IPS-18c (cell line): ENCODE measurements around the gene FUBP3.
"Not testable (repeated sequence)": the region's sequence is repeated elsewhere in the genome, so short reads cannot be mapped to it uniquely, and the experiment has no call there.

Experiments used
- H3K4me3 ChIP-seq: 2 replicates; pipeline ENCODE4 v1.7.0; 2013; ENCODE audit warnings: low read depth, mild to moderate bottlenecking, low read length, moderate library complexity; ENCODE audit not compliant: insufficient read depth
- H3K9me3 ChIP-seq: one replicate; pipeline ENCODE4 v1.6.1; 2013; ENCODE audit warnings: mild to moderate bottlenecking, low read length, moderate library complexity; ENCODE audit not compliant: control insufficient read depth, insufficient read depth

Gene FUBP3

DNA sequence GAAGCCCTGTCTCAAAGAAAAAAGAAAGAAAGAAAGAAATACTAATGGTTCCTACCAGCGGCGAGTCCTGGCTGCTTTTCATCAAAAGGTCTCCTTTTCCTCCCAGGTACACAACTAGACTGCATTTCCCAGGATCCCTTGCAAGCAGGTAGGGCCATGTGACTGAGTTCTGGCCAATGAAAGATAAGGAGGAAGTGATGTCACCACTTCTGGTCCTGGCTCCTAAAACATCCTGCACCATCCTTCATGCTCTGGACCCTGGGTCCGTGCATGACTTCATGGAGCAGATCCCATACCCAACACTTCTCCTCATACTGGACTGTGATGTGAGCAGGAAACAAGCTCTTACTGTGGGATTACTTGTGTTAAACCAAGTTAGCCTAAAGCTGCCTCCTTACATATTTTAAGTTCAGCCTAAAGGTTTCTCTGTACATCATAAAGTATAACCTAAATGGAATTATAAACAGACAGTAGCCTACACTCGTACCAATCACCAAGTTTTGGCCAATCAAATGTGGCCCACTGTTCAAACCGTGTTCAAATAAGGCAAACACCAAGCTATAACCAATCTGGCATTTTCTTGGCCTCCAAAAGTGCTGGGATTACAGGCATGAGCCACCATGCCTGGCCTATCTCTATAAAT, 30.2 kb upstream of the FUBP3 start:
- H3K4me3 ChIP-seq: no peak overlapping the region
- no peaks in the 10 kb centered on the region for H3K9me3 ChIP-seq

DNA sequence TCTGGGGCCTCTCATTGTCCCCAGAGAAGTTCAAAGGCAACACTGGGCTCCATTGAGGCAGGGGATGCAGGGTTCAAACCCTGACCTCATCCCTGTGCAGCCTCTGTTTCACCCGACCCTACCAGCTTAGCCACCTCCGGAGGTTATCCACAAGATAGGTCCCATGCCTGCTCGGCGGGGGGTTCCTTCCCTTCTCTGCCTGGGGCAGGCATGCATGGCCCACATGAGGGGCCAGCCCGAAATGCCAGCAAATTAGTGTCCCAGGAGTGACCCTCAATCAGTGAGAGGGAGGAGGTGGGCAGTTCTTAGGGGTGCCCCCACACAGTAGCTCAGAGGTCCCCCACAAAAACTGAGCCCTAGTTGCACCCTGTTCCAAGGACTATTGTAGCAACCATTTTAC, 24.8 kb upstream of the FUBP3 start:
- no peak overlapping the region for H3K4me3 ChIP-seq
- no peaks in the 10 kb centered on the region for H3K9me3 ChIP-seq

DNA sequence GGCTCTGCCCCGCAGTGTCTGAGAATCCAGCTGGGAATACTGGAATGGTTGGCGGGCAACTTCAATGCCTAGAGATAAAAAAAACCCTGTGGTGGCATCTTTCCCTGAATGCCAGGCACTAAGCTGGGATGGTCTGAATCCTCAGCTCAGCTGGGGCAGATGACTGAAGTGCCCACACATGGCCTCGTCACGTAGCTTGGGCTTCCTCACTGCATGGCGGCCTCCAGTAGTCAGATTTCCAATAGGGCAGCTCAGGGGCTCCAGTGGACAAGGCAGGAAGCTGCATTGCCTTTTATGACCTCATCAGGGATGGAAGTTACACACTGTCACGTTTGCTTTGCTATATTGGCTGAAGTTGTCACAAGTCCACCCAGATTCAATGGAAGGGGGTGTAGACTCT, 24.3 kb upstream of the FUBP3 start:
- H3K9me3 ChIP-seq: no peaks in the 10 kb centered on the region
- H3K4me3 ChIP-seq: no peak overlapping the region

DNA sequence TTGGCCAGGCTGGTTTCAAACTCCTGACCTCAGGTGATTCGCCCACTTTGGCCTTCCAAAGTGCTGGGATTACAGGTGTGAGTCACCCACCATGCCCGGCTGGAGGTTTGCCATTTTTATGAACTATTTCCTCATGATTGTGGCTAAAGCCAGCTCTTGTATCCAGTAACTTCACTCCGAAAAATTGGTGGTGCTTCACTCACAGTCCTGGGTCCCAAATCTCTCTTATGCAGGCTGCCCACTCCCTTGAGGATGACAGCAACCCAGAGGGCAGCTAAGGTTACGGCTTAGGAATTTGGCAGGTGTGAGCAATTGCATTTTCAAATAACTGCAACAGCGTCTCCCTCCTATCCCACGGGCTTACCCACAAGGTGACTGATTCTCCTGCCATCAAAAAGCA, 23.4 kb upstream of the FUBP3 start:
- no peaks in the 10 kb centered on the region for H3K9me3 ChIP-seq
- no peak overlapping the region for H3K4me3 ChIP-seq

DNA sequence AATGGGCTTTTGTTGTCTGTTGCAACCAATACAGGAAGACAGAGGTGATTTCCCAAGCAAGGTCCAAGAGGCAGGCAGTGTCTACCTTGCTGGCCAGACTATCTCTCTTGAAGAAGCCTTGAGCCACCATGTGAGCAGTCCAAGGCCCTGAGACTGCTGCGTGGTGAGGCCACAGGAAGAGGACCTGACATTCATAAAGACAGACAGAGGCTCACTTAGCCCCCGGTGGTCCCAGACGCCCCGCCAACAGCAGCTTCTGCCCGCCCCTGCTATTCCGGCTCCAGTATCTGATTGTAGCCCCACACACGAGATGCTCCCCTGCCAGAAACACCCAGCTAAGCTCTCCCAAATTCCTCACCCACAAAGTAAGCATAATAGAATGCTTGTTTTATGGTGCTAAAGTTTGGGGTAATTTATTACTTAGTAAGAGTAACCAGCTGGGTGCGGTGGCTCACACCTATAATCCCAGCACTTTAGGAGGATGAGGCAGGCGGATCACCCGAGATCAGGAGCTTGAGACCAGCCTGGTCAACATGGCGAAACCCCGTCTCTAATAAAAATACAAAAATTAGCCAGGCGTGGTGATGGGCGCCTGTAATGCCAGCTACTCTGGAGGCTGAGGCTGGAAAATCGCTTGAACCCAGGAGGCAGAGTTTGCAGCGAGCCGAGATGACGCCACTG, 22.8 kb upstream of the FUBP3 start:
- Histone ChIP-seq H3K9me3 (no peaks in the 10 kb centered on the region), H3K4me3 (no peak overlapping the region)

DNA sequence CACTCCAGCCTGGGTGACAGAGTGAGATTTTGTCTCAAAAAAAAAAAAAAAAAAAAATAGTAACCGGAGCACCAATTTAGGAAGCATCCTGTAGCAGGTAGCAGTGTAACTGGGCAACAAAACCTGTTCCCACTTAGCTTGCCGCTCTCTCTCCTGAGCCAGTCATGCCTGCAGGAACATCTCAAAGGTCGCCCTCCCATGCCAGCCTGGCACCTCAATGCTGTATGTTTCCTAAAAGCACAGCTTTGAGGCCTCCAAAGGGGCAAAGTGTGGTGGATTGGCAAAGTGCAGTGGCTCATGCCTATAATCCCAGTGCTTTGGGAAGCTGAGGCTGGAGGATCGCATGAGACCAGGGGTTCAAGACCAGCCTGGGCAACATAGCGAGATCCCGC, 22.3 kb upstream of the FUBP3 start:
- Histone ChIP-seq H3K4me3 (no peak overlapping the region), H3K9me3 (no peaks in the 10 kb centered on the region)

DNA sequence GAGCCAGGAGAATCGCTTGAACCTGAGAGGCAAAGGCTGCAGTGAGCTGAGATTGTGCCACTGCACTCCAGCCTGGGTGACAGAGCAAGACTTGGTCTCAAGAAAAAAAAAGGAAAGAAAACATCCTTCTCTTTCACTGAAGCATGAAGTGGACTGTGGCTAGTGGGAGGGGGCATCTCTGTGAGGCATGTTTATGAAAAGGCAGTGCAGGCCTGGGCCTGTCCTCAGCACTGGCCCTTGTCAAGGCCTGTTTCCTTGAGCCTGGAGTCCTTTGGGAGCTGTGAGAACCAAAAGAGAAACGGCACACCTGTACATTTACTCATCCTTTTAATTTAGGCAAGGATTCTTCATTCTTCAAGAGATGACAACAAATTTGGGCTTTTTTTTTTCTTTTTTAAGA, 18.3 kb upstream of the FUBP3 start:
- Histone ChIP-seq H3K4me3 (no peak overlapping the region), H3K9me3 (no peaks in the 10 kb centered on the region)

DNA sequence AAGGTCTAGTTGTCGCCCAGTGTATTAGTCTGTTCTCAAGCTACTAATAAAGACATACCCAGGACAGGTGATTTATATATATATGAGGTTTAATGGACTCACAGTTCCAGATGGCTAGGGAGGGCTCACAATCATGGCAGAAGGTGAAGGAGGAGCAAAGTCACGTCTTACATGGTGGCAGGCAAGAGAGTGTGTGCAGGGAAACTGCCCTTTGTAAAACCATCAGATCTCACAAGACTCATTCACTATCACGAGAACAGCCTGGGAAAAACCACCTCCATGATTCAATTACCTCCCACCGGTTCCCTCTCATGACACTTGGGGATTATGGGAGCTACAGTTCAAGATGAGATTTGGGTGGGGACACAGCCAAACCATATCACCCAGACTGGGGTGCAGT, 16.9 kb upstream of the FUBP3 start:
- not testable (repeated sequence) for H3K9me3 ChIP-seq, H3K4me3 ChIP-seq

DNA sequence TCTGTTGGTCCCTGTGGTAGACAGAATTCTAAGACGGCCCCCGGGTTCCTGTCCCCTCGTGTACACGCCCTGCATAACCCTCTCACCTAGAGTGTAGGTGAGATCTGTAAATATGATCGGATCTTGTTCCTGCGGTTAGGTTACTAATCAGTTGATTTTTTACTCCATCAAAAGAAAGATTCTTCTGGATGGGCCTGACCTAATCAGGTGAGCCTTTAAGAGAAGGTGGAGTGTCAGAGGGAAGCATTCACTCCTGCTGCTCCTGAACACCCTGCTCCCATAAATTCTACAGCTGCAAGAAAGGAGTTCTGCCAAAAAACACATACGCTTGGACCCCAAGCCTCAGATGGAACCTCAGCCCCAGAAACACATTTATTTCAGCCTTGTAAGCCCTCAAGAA, 15.6 kb upstream of the FUBP3 start:
- H3K4me3 ChIP-seq: no peak overlapping the region
- H3K9me3 ChIP-seq: no peaks in the 10 kb centered on the region

DNA sequence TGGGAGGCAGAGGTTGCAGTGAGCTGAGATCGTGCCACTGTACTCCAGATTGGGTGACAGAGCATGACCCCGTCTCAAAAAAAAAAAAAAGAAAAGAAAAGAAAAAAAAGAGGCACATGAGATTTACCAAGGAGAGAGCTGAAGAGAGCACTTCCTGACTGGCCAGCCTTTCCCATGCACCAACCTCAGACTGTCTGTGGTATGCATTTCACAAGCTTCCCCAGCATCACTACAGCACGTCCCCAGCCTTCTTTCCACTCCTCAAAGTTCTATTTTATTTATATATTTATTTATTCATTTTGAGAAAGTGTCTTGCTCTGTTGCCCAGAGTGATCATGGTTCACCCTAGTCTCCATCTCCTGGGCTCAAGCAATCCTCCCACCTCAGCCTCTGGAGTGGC, 13.6 kb upstream of the FUBP3 start:
- Histone ChIP-seq H3K4me3 (no peak overlapping the region), H3K9me3 (no peaks in the 10 kb centered on the region)

DNA sequence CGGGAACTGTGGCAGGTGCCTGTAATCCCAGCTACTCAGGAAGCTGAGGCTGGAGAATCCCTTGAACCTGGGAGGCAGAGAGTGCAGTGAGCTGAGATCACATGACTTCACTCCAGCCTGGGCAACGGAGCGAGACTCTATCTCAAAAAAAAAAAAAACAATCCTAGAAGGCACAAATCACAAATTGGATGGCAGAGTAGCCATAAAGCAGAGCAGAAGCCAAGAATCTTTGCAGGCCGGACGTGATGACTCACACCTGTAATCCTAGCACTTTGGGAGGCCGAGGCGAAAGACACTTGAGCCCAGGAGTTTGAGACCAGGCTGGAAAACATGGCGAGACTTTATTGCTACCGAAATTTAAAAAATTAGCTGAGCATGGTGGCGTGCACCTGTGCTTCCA, 9.2 kb upstream of the FUBP3 start:
- H3K9me3 ChIP-seq: peaks cover 2% of the 10 kb centered on the region

DNA sequence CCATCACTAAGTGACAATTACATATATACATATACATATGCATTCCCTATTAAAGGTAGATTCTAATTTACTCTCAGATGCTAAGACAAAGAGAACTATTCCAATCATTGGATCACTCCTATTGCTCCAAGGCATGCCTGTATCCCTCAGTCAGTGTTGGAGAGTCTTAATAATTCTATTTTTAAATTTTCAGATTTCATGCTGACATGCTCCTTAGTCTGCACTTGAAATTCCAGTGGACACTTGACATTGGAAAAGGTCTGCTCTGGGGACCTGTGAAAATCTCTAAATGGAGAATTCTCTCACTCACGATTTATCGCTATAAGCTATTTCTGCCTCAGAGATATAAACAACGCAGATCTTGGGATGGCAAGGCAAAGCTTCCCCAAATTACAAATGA, 3.9 kb upstream of the FUBP3 start:
- H3K4me3 ChIP-seq: no peak overlapping the region
- peaks cover 2% of the 10 kb centered on the region for H3K9me3 ChIP-seq

More for the DNA sequence above, 9.2 kb upstream of the FUBP3 start:
- no peak overlapping the region for H3K4me3 ChIP-seq

DNA sequence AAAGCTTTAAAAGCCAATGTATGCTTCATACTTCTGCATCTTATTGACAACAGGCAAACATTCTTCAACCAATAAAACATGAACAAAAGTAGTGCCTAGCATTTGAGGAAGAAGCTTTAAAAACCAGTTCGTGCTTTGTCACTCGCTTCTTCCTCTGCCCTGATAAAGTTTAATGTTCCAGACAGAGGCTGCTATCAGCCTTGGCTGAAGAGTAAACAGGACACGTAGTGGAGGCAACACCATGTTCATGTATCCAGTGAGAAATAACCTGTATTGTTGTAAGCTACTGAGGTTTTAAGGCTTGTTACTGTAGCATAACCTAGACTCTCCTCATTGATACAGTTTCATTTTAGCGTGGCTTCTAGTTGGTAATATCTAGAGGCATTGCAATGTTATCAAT, 3.2 kb upstream of the FUBP3 start:
- peaks cover 2% of the 10 kb centered on the region for H3K9me3 ChIP-seq
- H3K4me3 ChIP-seq: no peak overlapping the region

DNA sequence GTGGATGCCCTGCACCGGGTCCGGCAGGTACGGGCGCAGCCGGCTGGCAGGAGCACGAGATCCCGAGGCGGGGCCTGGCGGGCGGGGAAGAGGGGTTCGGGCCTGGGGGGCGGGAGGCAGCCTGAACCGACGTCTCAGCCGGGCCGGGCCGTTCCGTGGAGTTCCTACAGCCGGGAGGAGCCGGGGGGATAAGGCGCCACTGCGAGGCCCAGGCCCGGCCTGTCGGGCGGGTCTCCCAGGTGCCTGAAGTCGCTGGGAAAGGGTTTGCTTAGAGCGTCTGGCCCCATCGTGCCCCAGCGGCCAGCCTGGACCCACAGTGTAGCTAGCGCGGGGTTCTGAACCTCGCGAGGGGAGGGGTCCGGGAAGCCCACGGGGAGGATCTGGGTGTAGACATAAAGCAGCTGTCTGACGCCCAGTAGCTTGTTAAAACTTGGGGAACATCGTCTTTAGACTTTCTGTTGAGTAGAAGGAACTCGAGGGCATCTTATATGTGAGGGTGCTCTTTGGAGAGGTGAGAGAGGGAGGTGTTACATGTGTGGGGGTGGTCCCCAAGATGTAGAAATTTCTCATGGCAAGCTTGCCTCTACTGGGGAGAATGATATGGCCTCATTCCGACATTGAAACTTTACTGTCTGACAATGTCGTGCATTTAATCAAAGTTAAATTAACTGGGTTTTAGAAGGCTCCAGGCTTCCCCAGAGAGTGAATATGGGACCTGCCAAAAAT, 524 bp downstream of the FUBP3 start:
- Histone ChIP-seq H3K4me3 (peak overlapping the region; percentile 98), H3K9me3 (no peaks in the 10 kb centered on the region)

DNA sequence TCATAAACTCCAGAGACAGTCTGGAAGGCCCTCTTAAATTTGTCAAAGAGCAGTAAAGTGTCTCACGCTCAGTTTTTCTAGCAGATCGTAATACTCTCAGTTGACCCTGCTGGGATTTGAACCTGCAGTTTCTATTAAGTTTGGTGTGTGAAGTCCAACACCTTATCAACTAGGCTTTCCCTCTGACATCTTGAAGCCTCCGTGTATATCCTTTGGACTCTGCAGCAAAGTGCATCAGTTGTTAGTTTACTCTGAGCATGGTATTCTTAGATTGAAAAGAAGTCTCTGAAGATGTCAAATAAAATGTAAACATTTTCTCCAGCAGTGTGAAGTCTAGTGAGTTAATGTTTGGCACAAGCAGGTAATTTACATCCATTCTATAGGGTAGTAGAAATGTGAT, 2.4 kb downstream of the FUBP3 start:
- Histone ChIP-seq H3K9me3 (no peaks in the 10 kb centered on the region), H3K4me3 (no peak overlapping the region)

DNA sequence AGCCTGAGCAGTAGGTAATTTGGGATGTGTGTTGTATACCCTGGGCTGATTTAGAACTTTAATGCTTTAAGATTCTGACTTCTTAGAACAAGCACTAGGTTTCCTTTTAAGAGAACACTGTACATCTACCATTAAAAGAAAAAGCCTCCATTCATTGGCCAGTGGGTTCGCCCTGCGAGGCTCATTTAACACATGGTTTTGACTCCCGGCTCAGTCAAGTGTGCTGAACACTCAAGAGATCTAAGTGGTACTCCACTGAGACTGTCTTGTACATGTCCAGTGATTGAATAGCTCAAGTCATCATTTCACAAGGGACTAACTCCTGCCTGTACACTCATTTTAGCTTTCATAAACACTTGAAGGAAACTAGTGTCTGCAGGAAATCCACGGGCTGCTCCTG, 3.9 kb downstream of the FUBP3 start:
- H3K9me3 ChIP-seq: no peaks in the 10 kb centered on the region
- no peak overlapping the region for H3K4me3 ChIP-seq

DNA sequence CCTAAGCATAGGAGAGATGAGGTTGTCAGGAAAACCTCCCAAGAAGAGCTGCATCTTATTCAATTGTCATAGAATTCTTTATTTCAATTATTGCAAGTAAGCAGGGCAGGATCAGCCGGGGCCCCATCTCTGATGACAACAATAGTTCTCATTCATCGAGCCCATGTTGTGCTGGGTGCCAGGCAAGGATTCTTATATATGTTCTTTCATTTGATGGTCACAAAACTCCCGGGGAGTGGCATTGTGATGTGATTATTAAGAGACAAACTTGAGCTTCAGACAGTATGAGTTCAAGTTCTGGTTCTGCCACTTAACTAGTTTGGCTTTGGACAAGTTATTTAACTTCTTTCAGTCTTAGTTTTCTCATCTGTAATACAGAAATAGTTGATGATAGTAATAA, 8.5 kb downstream of the FUBP3 start:
- no peak overlapping the region for H3K4me3 ChIP-seq
- no peaks in the 10 kb centered on the region for H3K9me3 ChIP-seq

DNA sequence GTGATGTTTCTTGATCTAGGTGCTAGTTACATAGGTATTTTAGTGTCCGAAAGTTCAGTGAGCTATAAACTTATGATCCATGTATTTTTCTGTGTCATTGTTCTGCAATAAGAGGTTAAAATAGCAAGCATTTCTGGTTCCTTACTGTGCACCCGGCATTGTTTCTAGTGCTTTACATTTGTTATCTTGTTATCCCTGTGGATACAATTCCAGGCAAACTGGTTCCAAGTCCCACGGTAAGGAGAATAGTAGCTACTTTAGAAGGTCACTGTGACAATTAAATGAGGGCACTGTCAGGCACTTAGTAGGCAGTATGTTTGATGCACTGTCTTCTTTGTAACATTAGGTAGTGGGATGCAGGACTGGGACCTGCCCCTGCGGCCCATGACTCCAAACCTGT, 9.0 kb downstream of the FUBP3 start:
- Histone ChIP-seq H3K9me3 (no peaks in the 10 kb centered on the region), H3K4me3 (no peak overlapping the region)
